HG03064 (cell line): ENCODE data around the gene APOB.

ENCODE experiments used
- ATAC-seq: cut with Tn5 transposase; IDR thresholded peaks from one replicate; pipeline ENCODE4 v1.9.1; 2021; ENCODE audit warnings: low read depth; ENCODE audit not compliant: unreplicated experiment

APOB gene

GRCh38 chr2:20955277-20956026 is 88.4 kb downstream of the APOB start:
- no peak for ATAC-seq

DNA sequence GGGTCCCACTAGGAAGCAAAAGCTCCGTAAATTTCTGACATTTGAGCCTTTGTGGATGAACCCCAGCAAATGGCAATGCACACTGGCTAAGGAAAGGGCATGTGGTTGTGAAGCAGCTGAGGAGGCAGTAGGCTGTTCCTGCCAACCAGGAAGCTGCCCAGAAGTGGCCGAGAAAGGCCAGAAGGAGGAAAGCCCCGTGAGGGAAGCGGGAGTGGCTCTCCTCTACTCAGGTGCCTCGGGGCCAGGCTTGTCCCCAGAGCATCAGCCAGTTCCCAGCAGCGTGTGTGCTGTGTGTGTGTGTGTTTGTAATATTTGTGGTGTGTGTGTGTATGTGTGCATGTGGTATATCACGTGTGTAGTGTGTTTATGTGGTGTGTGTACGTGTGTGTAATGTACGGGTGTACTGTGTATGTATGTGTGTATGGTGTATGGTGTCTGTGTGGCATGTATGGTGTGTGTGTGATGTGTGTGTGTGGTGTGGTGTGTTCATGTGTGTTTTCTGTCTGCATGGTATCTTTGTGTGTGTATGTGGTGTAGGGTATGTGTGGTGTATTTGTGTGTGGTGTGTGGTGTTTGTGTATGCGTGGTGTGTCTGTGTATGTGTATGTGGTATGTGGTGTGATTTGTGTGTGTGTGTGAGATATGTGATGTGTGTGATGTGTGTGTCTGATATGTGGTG is 90.6 kb downstream of the APOB start:
- no peak for ATAC-seq
